AML-193 (cell line): ENCODE measurements around the gene FHIT.
"Not testable (repeated sequence)": the region's sequence is repeated elsewhere in the genome, so short reads cannot be mapped to it uniquely, and the experiment has no call there.

Experiments
- DNase-seq, 2 experiments: peaks; one replicate each; lab custom pipeline; 2025; lab: John Stamatoyannopoulos, UW

The FHIT gene

DNA sequence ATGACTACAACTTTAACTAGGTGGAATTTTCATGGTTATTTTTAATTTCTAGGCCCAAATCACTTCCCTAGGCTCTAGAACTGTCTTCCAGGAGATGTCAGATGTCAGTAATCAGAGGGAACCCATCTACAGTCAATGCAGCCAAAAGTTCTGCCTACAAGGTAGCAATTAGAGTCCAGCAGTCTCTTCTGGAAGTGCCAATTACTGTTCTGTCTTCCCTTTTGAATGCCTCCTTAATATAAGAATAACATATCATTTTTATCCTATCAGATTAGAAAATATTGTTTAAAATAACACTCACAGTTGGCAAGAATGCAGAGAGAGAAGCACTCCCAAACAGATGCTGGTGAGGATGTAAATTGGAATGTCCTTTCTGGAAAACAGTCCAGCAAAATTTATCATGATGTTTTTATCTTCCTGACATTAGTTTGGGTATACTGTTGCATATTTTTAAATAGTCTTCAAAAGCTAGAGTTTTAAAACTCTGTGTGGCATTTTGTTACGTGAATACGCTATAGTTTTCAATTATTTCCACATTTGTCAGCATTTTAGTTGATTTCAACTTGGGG lies 543.7 kb downstream of the FHIT start:
- DNase-seq = no peak

DNA sequence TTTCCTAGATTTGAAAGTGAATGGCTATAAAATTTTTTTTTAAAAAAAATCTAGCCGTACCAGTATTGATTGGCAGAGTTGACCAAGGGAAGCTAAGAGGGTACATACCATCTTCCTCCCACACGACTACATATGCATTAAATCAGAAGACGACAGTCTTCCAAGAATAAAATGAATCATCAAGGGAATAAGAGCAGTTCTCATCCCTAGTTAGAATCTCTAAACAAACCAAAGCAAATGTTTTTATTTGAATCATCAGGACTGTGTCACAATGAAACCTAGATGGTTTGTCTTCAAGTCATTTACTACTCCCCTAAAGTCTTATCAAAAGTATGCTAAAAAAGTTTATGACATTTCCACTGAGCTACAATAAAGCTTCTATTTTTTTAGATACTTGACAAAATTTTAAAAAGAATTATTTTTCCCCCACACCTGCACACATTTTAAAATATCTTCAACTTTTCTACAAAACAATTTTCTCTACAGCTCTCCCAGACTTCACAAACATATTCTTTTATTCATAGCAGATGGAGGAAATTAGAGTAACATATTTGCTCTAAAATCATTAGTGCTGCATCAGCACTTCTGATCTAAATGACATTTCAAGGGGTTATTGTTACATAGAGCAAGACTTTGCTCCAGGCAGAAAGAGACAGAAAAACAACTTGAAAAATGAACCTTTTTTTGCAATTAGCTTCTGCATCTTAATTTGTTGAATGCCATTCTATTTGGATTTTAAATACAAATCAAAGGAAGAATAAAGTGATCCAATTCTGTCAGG lies 547.1 kb downstream of the FHIT start:
- DNase-seq = no peak

- no peak for DNase-seq
Observed at GRCh38 chr3:60703008-60703407, 548.2 kb downstream of the FHIT start.

GRCh38 chr3:60698117-60698516 lies 553.1 kb downstream of the FHIT start:
- no peak for DNase-seq

DNA sequence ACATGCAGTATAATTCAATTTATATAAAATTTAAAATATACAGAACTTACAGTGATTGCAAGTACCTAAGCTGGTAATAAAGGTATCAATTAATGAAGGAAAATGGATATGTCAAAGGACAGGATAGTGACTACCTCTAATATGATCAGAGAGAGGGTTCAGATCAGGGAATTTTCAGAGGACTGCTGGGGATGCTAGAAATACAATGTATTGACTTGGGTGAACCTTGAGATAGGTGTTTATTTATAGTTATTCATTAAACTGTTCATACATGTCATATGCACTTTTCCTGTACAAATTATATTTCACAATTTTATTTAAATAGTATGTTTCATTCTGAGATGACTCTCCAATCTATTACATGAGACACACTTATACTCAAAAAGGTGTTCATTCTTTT lies 554.1 kb downstream of the FHIT start:
- no peak for DNase-seq

DNA sequence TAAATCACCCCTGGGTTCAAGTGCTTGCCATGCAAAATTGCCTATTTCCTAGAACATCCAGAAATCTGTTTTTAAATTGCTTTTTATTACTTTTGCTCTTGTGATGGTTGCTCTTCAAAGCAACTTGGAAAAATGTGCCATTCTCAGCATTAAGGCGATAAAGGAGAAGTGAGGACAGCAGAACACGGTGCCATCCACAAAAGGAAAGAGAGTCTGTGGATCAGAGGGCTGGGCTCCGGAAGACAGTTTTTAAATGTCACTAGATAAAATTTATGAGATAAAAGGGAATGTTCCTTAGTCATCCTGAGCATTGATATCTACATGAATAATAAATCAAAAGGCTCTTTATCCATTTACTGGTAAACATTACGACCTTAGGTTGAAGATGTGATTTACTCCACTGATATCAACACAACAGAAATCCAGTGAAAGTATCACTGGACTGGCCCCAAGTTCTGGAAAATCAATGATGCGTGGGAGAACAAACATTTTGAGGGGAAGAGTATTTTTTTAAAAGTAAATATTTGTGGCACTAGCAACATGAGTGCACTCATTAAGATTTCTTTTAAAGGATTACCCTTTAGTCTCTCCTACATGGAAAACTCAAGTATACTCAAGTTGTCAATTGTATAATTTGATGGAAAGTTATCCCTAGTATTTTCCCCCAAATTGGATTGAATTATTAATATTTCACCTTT lies 554.7 kb downstream of the FHIT start:
- no peak for DNase-seq

DNA sequence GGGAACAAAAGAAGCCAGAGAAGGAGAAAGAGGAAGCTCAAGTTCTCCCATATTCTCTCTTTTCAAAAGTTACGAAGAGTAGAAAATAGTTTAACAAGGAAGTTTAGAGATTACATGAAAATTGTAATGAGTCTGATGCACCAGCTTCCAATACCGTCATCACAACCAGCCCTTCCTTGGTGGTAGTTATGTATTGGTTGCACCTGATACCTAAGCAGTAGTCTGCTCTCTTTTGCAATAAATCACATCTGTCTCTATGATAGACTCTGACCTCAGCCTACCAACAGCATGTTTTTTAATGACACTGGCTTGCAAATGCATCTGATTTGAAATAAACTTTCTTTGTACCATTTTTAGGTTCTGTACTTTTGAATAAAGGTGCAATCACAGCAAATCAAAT lies 575.8 kb downstream of the FHIT start:
- DNase-seq = no peak

- DNase-seq = no peak
Observed at GRCh38 chr3:60674870-60675269, 576.4 kb downstream of the FHIT start.

- no peak for DNase-seq
Observed at GRCh38 chr3:60673123-60673522, 578.1 kb downstream of the FHIT start.

- not testable (repeated sequence) for DNase-seq
Observed at GRCh38 chr3:60672337-60672736, 578.9 kb downstream of the FHIT start.

- DNase-seq = no peak
Observed at GRCh38 chr3:60669636-60670035, 581.6 kb downstream of the FHIT start.

DNA sequence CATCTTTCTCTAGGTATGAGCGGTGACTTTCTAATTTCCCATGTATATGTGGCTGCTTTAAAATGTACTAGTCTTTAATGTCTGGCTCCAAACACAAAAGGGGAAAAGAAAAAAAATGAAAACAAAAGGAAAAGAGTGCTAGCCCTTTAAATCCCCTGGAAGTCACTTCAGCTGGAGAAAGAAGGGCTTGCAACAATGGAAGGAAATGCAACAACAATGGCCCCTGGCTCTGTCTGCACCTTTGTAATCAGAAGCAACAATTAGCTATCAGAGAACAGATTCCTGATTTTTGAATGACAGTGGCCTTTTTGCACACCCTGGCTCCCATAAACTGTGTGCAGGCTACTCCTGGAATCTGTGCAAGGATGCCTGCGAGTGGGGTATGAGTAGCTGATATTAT lies 591.2 kb downstream of the FHIT start:
- DNase-seq = no peak

DNA sequence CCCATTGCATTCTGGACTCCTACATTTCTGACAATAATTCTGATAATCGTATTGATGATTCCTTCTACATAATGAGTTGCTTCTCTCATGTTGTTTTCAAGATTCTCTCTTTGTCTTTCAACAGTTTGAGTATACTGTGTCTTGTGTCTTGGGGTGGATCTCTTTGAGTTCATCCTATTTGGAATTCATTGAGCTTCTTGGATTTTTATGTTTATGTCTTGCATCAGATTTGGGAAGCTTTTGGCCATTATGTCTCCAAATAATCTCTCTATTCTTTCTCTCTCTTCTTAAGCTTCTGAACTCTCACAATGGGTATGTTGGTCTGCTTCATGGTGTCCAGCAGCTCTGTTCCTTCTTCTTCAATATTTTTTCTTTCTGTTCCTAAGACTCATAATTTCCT lies 592.2 kb downstream of the FHIT start:
- no peak for DNase-seq

GRCh38 chr3:60657972-60658371 lies 593.3 kb downstream of the FHIT start:
- no peak for DNase-seq

GRCh38 chr3:60652829-60653228 lies 598.4 kb downstream of the FHIT start:
- no peak for DNase-seq

DNA sequence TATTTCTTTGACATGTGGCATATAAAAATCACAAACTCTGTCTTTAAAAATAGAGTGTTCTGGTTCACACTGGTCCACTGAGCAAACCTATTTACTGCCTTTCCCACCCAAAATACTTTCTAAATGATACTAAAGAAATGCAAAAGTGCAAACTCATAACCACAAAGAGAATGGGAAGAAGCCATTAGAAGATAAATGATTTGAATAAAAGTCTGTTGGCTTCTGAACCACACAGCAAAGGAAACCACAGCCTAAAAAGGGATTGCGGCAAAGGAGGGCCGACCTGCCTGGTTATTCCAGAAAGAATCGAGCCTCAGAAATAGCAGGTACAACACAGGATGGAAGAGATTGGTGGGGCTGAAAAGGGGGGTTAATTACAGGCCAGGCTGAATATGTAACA lies 599.5 kb downstream of the FHIT start:
- DNase-seq = peak; percentile 4 to 28

GRCh38 chr3:60650171-60650570 lies 601.1 kb downstream of the FHIT start:
- peak in 1 of 2 experiments; percentile 13 for DNase-seq

GRCh38 chr3:60645801-60646200 lies 605.5 kb downstream of the FHIT start:
- DNase-seq = no peak

- DNase-seq = peak; percentile 29 to 31
Observed at GRCh38 chr3:60643831-60644230, 607.4 kb downstream of the FHIT start.

DNA sequence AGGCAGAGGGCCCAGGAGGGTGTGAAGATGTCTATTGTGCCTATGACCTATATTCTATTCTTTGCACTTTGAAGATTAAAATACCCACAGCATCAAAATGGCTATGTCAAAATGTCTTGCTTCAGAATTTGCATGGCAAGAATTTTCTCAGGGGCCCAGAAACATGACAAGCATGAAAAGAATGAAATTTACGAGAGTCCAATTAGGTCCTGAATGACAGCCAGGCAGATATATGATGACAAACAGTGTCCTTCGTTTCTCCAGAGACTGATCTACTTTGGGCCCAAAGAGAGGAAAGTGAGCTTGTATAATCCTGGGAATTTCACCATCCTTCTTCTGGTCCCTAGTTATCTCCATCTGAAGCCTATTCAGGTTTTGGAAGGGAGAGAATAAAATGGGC lies 609.9 kb downstream of the FHIT start:
- DNase-seq = no peak

- DNase-seq = no peak
Observed at GRCh38 chr3:60636846-60637245, 614.4 kb downstream of the FHIT start.

DNA sequence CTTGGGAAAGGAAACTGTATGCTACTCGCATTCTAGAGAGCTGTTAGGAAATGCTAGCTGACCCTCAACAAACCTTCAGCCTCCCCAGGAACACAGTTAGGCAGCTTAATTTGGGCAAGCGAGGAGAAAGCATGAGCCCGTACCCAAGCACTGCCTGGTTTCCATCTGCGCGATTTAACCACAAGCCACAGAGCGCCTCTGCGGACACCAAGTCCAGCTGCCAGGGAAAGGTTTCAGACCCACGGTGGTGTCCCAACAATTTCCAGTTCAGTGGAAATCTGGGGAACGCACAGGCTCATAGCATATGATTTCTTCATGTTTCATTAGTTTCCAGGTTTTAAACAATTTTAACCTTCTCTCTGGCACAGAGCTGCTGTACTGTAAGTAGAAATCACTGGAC lies 617.6 kb downstream of the FHIT start:
- no peak for DNase-seq

GRCh38 chr3:60631509-60631908 lies 619.7 kb downstream of the FHIT start:
- DNase-seq = no peak
